Hematopoietic multipotent progenitor cell treated with erythropoietin and hydrocortisone succinate and interleukin-3 and kit ligand, for 8 days (in vitro differentiated cells): ENCODE measurements around the gene TIAL1.
"Not testable (repeated sequence)": the region's sequence is repeated elsewhere in the genome, so short reads cannot be mapped to it uniquely, and the experiment has no call there.

ENCODE experiments used
- DNase-seq: peaks from one replicate; pipeline ENCODE4 v3.0.0-alpha.2; 2015

Gene TIAL1

DNA sequence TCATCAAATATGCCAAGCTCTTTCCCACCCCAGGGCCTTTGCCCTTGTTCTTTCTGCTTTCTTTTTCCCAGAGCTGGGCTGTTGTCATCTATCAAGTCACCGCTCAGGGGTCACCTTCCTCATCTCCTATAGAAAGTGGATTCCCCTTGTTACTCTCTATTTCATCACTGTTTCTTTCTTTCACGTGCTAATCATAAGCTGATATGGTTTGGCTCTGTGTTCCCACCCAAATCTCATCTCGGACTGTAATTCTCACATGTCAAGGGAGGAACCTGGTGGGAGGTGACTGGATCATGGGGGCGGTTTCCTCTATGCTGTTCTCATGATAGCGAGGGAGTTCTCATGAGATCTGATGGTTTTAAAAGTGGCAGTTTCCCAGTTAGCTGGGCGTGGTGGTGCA is 17.0 kb upstream of the TIAL1 start:
- no peak for DNase-seq

DNA sequence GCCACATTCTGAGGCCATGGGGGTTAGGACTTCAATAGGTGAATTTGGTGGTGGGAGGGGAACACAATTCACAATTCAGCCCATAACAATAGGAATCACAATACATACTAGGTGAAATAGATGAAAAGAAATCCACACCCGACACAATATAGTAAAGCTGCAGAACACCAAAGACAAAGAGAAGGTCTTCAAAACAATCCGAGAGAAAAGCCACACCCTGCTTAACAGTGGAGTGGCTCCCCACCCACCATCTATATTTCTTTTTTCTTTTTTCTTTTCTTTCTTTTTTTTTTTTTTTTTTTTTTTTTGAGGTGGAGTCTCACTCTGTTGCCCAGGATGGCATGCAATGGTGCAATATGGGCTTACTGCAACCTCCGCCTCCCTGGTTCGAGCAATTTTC is 14.7 kb upstream of the TIAL1 start:
- DNase-seq = no peak

DNA sequence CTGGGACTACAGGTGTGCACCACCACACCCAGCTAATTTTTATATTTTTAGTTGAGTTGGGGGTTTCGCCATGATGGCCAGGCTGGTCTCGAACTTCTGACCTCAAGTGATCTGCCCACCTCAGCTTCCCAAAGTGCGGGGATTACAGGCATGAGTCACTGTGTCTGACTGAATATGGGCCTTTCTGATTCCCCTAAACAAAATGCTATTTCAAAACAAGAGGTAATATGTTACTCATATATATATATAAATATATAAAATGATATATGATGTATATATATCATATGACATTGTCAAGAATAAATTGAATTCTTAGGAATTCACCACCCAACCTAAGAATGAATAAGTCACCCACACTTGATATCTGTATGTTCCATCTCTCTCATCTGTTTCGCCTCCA is 12.8 kb upstream of the TIAL1 start:
- DNase-seq = no peak

DNA sequence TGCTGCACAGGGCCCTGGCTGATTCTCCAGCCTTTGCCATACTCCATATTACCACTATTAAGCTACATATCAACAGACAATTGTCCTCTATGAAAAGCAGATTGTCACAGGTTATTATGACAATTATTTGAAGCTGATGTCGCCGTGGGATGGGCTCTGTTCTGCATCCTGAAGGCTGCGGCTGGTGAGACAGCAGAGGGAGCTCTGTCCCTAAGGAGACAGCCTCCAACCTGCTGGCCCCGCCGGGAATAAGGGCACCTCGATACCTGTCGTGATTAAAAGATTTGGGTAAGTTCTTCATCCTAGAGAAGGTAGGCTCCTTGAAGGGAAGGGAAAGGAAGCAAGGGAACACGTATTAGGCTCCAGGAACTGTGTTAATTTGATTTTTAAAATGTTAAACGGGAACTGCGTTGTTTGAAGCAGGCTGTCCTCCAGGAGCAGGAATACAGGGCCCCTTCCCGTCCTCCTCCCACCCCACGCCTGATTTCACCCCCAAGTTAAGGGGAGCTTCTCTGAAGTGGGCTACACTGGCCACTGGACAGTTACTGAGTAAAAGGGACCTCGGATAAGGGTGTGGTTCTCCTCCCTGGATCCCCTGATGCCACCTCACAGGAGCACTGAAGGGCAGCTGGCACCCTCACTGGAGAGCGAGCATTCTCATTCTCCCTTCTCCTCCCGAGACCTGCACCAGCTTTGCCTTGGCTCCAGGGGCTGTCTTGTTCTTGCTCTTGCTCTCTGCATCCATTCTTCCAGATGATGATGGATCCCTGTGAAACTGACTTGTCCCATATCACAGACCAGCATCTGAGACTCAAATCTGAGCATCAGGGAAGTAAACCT is 11.8 kb upstream of the TIAL1 start:
- no peak for DNase-seq

DNA sequence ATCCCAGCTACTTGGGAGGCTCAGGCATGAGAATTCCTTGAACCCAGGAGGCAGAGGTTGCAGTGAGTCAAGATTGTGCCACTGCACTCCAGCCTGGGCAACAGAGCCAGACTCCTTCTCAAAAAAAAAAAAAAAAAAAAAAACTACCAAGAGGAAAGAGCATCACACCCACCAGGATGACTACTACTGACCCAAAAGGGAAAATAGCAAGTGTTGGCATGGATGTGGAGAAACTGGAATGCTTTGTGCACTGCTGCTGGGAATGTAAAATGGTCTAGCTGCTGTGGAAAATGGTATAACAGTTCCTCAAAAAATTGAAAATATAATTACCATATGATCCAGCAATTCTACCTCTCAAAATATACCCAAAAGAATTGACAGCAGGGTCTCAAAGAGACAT is 7.7 kb upstream of the TIAL1 start:
- DNase-seq = no peak

DNA sequence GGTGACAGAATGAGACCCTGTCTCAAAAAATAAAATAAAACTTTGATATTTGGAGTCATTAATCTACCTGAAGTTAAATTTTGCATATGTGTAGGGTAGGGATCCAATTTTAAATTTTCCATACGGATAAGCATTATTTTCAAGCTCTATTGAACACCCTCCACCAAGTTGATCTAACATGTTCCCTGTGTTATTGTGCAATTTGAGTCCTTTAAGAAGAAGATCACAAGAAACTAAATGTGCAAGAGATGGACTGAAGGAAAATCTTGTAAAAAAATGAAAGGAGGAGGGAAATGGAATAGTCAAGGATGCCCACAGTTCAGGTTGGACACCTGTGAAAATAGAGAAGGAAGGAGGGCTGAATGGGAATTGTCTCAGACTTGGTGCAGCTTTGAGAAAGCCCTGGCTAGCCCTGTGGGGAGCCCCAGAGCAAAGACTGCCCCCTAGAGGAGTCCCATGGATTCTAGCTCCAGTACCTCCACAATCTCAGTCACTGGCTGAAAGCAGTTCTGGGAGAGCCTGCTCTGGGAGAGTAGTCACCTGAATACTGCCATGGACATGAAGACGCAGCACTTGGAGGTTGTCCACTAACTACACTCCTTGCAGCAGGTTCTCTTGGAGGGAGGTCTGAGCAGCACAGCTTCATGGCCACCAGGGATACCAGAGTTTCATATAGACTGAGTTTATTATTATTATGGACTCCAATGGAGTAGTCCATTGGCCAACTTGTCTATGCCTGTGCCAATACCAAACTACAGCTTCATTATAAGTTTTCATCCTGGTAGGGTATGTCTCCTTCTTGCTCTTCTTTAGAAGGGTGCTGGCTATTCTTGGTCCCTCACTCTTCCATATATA is 5.7 kb upstream of the TIAL1 start:
- DNase-seq = peak; percentile 50

DNA sequence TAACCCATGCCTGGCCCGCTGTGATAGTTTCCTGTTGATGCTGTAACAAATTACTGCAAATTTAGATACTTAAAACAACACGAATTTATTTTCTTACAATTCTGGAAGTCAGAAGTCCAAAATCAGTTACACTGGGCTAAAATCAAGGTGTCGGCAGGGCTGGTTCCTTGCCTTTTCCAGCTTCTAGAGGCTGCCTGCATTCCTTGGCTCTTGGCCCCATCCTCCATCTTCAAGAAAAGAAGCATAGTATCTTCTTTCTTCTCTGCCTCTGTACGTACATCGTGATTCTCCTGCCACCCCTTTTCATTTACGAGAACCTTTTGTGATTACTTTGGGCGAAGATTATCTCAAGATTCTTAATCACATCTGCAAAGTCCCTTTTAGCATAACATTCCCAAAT is 1.6 kb upstream of the TIAL1 start:
- DNase-seq = no peak

DNA sequence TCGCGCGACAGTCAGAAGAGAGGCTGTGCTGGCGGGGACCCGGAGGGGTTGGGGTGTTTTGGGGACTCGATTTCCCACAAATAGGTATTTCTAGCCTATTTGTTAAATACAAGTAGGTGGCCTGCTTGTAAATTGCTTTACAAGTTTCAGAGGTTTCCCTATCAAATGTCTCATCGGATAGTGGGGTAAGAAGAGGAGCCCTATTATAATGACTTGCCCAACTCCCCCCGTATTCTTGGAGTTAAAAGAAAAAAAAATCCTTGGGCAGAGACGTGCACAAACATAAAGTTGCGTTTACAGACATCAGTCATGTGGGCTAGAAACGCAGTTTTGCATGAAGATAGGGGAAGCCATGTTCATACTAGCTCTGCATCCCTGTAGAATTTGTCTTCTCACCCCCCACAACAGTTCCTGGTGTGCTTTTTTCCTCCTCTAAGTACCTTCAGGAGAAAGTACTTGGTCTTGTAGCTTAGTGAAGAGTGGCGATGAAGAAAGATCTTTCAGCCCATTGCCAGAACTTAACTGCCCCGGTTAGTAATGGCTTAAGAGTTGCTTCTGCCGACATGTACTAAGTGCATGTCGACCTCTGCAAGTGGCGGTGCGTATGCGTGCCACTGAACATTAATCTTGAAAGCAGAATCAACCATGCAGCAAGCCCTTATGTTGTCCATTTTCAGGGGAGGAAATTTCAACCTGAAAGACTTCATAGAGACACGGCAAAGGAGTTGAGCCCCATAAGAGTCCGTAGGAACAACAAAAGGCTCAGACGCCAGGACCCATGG is 832 bp upstream of the TIAL1 start:
- DNase-seq = peak; percentile 48

DNA sequence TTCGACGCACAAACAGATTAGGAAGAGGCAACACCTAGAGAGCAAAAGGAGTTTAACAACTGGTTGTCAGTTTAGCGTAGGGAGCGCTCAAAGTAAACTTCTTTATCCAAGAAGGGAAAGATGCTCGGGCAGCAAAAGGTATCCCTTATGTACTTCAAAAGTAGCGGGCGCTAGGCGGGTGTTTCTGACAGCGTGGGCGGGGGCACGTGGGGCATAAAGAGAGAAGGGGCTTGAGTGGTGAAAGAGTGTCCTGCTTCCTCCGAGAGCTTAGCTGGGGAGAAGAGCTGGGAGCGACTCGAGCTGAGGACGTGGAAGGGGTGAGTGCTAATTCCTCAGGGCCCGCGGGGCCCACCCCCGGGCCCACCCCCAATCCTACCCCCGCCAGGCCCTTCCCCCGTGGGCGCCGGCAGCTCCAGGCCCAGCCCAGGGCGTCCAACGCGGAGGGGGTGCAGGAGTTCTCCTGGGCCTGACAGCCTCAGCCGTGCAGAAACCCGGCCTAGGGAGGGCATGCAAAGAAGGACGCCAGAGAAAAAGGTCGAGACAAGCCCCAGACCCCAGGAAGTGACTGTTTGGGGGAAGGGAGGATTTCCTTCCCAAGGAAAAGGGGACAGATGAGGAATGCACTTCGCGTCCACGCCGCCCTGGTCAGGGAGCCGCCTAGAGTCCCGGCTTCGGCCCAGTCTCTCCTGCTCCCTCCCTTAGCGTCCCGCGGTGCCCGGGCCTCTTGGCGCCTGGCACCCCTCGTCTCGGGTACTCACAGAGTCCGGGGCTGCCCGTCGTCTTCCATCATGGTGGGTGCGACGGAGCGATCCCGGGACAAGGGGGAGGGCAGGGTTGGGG is 868 bp downstream of the TIAL1 start:
- DNase-seq = peak; percentile 39

DNA sequence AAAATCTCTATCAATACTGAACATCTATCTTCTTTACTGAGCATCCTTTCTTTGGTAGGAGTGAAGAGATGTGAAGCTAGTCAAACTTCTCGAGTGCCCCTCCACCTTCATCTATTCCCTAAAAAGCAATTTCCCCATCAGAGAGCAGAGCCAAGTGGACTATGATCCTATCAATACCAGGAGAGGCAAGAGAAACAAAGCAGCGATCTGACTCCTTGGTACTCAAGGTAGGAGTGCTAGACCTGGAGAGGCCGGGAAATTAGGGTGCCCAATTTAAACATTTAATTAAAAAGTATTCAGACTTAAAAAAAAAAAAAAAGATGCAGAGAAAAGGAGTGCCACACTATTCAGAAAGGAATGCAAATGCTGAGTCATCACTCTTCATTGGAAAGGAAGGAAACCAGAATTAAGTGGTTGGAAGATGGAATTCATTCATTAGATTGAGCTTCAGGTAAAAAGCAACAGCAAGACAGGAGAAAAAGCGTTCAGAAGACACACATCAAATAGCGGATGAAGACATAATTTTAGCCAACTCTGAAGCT is 1.6 kb downstream of the TIAL1 start:
- peak; percentile 48 for DNase-seq

DNA sequence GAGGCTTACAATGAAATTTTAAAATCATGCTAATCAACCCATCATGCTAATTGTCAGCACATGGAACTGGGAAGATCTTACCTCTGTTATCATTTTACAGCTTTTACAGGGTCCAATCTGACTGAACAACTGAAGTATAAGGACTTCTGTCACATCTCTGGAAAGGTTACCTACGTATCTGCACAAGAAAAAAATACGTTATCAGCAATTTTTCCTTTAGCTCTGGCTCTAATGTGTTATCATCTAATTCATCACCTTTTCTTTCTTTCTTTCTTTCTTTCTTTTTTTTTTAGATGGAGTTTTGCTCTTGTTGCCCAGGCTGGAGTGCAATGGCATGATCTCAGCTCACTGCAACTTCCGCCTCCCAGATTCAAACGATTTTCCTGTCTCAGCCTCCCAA is 8.7 kb downstream of the TIAL1 start:
- no peak for DNase-seq

DNA sequence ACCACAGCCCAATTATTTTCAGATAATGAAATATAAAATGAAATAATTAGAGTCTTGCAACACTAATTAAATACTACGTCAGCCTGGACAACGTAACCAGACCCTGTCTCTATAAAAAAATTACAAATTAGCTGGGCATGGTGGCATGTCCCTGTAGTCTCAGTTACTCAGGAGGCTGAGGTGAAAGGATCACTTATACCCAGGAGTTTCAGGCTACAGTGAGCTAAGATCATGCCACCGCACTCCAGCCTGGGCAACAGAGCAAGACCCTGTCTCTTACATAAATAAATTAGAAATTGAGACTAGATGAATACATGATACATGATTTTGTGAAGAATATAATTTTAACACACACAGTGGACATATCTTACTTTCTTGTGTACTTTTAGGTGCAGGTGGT is 18.4 kb downstream of the TIAL1 start:
- no peak for DNase-seq

DNA sequence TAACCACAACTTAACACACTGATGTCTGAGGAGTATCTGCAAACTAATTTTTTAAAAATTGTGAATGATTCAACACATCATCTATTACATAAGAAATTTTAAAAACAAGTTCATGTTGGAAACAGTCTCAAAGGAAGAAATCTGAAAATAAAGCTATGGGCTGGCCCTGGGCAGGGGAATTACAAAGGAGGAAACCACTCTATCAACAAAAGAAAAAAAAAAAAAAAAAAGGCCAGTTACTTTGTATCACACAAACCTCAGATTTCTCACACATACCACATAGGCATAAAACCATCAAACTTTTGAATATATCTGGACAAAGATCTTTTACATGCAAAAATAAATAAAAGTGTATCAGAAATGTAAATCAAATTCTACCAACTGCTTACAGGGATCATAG is 20.8 kb downstream of the TIAL1 start:
- DNase-seq = no peak

DNA sequence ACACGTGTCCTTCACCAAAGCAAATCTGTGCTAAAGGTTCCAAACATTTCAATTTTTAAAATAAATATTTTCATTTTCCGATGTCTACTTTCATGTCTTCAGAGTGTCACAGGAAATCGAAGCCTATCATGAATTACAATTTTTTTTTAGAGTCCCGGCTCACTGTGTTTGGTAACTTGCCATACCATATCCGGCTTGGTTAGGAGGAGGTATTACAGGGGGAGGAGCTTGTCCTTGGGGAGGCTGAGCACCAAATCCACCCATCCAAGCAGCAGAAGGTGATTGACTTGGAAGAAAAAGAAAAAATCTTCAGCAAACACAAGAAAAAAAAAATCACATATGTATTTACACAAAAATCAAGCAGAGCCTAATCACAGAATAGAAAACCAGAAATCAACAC is 21.3 kb downstream of the TIAL1 start:
- DNase-seq = peak; percentile 51

DNA sequence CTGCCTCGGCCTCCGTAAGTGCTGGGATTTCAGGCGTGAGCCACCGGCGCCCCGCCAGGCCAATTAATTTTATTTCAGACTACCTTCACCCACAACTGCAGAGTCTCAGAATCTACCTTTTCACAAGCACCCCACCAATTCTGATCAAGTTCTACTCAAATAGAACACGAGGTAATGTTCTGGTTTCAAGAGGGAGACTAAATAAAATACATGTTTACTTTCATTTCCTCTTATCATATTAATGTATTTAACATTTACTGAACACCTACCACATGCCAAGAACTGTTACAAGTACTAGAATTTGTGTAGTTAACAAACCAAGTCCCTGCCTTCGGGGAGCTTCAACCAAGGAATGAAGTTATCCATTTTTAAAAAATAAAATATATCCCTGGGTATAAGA is 28.8 kb downstream of the TIAL1 start:
- no peak for DNase-seq

DNA sequence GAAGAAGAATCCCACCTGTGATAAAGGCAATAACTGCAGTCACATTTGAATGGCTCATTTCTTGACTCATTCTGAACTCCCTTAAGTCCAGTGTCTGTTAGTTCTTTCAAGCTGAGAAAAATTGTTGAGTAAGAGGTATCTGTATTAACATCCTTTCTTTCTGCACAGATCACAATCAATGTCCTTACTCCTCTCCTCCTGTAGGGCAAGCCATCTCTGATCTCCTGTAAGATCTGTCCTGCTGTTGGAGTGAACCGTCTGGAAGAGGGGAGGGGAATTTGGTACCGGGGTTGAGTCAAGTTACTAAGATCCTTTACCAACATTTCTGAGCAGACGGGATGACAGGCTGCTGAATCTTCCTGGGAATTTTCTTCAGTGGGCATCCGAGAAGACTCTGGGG is 34.7 kb downstream of the TIAL1 start:
- DNase-seq = no peak

DNA sequence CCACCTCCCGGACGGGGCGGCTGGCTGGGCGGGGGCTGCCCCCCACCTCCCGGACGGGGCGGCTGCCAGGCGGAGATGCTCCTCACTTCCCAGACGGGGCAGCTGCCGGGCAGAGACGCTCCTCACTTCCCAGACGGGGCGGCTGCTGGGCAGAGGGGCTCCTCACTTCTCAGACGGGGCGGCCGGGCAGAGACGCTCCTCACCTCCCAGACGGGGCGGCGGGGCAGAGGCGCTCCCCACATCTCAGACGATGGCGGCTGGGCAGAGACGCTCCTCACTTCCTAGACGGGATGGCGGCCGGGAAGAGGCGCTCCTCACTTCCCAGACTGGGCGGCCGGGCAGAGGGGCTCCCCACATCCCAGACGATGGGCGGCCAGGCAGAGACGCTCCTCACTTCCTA is 37.3 kb downstream of the TIAL1 start:
- not testable (repeated sequence) for DNase-seq

DNA sequence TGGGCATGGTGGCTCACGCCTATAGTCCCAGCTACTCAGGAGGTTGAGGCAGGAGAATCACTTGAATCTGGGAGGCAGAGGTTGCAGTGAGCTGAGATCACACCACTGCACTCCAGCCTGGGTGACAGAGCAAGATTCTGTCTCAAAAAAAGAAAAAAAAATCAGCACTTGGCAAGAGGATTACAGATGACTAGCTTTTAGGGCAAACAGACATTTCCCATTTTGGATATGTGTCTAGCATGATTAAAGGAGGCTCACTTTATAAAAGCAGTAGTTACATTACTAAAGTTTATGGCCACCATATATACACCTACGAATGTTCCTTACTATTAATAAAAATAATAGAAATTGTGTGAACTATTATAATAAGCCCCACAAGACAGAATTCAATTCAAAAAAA is 40.7 kb downstream of the TIAL1 start:
- not testable (repeated sequence) for DNase-seq

DNA sequence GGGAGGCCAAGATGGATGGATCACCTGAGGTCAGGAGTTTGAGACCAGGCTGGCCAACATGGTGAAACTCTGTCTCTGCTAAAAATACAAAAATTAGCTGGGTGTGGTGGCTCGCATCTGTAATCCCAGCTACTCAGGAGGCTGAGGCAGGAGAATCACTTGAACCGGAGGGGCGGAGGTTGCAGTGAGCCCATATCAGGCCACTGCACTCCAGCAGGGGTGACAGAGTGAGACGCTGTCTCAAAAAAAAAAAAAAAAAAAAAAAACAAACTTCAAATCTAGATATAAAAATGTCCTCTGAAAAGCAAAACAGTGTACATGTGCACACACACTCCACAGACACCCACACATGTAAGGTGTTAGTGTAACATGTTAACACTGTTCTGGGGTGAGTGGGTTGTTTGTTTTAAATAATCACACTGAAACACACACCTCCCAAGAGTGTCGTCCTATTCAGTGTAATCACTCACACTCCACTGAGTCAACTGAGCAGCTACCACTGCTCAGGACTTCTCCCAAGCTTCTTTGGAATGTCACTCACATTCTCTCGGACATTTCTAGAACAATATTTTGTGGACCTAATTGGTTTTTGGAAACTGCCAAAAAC is 41.5 kb downstream of the TIAL1 start:
- peak; percentile 55 for DNase-seq

DNA sequence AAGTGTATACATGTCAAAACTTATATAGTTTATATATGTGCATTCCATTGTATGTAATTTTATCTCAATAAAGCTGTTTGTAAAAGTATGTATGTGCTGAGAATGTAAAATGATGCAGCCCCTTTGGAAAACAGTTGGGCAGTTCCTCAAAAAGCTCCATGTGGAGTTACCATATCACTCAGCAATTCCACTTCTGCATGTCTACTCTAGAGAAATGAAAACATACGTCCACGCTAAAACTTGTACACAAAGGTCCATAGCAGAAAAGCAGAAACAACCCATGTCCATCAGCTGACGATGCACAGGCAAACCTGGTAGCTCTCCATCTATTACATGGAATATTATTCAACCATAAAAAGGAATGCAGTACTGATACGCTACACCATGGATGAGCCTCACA is 45.9 kb downstream of the TIAL1 start:
- DNase-seq = no peak

DNA sequence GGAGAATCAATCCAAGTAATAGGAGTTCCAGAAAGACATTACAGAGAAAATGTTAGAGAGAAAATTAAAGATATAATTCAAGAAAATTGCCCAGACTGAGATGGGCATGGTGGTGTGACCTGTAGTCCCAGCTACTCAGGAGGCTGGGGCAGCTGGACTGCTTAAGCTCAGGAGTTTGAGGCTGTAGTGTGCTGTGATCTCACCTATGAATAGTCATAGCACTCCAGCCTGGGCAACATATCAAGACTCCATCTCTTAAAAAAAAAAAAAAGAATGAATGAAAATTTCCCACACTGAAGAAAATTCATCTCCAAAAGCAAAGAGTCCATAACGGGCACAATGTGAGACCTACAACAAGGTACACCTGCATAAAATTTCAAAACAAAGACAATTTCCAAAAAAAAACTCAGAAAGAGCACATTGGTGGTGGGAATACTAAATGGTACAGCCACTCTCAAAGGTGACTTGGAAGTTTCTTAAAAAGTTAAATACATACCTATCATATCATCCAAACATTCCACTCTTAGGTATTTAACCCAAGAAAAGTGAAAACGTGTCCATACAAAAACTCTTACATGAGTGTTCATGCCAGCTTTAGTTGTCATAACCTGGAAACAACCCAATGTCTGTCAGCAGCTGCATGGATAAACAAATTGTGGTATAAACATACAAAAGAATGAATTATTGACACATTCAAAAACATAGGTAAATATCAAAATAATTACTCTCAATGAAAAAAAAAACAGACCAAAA is 47.3 kb downstream of the TIAL1 start:
- no peak for DNase-seq
